ENCODE results near the gene CELSR1.
A peak's percentile ranks its signal among the peaks of the same experiment; 100 is the strongest.

The CELSR1 gene

DNA sequence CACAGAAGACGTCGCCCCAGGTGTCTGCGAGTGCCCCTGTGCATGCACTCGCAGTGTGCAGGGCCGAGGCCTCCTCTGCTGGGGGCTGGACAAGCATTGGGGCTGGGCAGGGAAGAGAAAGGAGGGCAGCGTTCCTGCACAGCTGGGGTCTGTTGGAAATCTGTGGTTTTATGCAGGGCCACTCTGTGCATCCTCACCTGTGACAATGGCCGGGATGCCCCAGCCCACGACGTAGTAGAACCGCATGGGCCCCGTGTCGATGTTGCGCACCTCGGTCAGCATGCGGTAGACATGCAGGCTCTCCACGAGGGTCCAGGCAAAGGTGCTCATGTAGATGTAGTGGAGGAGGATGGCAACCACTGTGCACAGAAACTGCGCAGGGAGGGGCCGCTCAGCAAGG is 164.7 kb downstream of the CELSR1 start:
- no peak for DNase-seq

DNA sequence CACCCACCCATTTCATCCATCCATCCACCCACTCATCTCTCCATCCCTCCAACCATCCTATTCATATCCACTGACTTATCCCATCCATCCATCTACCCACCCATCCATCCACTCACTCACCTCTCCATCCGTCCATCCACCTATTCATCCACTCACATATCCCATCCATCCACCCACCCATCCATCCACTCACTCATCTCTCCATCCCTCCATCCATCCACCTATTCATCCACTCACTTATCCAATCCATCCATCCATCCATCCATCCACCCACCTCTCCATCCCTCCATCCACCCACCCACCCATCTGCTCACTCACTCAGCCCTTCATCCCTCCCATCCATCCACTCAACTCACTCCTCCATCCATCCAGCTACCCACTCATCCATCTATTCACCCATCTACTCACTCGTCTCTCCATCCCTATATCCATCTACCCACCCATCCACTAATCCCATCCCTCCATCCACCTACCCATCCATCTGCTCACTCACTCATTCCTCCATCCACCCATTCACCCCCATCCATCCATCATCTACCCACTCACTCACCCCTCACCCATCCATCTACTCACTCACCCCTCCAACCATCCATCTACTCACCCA is 165.7 kb downstream of the CELSR1 start:
- DNase-seq = no peak

DNA sequence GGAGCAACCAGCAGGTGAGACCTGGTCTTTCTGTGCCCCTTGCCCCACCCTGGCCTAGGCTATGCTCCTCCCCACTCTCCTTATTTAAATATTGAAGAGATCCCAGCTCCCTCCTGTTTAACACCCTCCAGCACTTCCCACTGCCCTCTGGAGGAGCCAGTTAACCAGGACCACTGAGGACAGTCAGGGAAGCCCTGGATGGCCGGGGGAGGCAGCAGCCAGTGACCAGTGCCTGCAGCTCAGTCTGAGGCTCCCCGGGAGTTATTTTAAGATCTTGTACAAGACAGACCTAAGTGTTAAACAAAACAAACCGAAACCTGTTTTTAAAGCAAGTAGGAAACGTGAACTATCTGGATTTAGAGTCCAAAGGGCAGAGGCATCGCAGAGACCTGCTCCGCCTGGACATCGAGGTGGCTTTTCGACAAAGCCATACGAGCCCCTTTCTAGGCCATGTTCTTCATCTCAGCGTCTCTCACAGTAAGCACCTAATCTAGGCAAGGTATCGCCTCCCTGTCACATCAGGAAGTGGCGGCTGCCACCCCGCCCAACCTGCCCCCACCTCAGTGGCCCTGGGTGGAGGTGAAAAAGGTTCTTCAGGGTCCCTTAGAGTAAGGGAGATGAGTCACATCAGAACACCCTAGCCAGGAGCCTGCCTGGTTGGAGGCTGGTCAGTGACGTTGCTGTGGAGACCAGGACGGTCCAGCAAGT is 166.7 kb downstream of the CELSR1 start:
- DNase-seq = peak; percentile 51

DNA sequence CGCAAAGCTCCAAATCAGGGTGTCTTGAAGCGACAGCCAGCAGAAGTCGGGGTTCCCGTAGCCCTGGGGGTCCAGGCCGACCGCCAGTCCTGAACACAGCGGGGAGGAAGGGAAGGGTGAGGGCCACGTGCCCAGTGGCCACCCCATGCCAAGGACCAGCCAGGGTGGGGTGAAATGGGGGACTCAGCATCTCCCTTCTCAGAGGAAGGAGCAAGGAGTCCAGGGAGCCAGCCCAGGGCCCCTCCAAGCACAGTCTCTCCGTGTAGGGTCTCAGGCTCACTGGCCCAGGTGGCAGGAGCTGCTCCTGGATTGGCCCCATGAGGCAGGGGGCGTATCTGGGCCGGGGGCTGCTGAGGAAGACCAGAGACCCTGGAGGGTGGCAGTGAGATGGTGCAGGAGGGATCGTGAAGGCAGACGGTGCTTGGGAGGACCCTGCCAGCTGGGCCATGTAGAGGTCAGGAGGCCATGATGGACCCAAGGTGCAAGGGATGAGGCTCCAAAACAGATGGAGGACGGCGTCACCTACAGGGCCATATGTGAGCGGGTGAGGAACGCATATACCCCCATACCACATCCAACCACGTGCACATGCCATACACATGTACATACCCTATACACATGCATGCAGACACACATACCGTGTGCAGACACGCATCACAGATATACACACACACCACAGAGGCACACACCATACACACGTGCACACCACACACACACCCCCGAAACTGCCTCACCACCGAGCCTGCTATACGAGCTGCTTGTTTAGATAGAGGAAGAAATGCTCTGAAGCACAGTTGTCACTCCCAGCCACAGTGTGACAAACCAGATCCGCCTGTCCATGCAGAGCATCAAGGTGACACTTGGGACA is 167.5 kb downstream of the CELSR1 start:
- DNase-seq = no peak

DNA sequence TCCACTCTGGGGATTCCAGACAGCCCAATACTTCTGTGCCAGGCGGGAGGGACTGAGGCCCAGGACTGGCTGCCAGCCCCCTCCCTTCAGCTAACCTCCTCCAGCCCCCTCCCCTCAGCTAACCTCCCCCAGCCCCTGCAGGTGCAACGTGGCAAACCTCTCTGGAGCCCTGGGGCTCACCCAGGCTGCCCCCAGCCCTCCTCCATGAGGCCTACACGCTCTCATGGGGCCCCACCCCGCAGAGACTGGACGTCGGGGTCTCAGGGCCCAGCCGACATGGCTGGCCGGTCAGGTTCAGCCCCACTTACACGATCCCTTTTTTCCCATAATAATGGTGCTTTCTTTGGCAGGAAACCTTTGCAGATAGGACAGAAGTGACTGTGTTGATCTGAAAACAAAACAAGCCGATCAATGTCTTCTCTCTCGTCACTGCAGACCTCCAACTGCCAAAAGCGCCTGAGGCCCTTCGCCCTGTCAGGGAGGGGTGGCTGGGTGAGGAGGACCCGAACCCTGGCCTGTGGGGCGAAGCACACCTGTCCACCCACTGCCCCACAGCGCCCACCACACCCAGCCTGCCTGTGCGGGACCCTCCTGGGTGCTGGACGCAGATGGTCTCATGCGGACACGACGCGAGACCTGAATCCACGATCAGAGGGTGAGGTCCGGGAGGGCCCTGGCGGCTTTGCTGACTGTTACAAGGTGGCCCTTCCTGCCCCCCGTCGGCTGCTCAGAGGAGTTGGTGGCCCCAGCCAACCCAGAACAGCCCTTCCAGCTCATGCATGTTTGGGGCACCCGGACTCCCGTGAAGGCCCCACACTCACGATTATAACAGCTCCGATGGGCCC is 168.3 kb downstream of the CELSR1 start:
- no peak for DNase-seq

DNA sequence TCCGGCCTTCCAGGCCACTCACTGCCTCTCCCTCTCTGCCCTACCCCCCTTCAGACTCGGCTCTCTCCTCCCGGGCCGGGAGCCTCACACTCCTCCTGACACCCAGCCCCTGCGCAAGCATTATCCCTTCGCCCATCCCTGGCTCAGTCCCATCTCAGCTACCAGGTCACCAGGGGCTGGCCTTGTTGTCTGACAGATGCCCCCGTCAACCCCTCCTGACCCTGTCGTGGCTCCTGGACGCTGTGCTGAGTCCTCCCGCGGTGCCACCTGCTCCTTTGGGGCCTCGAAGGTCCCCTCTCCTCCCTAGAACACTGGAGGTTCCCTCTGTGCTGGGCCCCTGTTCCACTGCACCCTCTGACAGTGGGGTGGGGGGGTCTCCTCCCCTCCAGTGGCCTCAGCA is 169.0 kb downstream of the CELSR1 start:
- no peak for DNase-seq

DNA sequence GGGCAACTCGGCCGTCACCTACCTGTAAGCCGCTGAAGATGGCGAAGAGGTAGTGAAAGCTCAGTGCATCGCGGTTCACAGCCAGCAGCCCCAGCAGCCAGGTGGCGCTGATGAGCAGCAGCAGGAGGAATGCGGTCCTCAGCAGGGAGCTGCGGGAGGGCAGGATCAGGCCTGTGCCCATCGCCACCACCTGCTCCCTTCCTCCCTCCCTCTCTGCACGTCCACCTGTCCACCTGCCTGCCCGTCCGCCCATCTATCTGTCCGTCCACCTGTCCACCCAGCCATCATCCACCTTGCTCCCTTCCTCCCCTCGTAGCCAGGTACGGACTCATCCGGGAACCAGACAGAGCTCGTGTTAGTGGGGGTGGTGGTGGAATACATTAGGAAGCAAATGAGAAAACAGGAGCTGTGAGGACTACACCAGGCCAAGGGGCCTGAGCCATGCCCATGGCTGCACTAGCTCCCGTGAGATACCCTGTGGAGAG is 169.7 kb downstream of the CELSR1 start:
- peak; percentile 74 for DNase-seq

DNA sequence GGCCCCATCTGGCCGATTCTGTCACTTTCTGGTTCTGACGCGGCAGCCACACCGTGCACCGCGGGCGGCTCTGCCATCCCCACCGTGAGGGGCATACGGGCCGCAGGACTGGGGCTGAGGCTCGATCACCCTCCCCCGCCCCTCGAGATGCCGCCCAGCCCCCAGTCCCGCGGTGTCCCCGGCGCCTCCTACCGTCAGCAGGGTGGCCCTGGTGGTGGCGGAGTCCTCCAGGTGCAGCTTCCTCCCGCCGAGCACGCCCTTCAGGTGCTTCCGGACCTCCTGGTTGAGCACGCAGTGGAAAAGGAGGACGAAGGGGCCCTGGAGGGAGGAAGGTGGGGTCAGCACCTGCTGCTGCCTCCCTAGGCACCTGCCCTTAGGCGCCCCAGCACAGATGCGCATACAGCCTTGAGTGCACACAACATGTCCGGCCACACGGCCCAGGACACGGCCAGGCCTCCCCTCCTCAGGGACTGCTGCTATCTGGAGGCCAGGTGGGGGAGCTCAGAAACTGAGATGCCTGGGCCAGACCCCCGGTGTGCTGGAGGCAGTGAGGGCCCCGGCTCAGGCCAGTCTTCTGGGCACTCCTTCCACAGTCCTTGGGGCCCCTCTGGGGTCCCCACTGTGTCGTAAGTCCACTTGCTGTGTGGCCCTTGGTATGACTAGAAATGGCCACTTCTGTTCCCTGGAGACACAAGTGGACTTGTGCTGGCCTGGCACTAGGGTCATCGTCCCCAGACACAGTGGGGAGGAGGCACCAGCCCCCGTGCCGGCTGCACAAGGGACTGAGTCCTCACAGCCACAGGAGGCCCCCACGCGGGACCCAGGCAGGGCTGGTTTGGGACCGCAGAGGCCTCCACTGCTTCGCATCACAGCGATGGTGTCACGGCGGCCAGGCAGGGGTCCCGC is 170.4 kb downstream of the CELSR1 start:
- DNase-seq = peak; percentile 15

DNA sequence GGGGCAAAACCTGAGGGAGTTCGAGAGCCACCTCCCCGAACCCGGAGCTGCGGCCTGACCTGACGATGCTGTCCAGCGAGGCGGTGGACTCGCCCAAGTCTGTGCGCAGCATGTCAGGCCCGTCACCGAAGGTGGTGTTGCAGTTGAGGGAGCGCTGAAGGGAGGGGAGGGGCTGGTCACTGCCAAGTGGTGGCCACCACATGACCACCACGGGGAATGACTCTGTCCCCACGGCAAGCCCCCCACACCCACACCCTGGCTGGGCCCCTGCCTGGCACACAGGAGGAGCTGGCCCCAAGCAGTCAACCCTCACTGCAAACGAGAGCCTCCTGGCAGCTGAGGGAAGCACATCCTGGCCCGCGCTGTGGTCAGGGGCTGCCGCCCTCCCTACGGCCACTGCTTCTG is 171.1 kb downstream of the CELSR1 start:
- DNase-seq = no peak

DNA sequence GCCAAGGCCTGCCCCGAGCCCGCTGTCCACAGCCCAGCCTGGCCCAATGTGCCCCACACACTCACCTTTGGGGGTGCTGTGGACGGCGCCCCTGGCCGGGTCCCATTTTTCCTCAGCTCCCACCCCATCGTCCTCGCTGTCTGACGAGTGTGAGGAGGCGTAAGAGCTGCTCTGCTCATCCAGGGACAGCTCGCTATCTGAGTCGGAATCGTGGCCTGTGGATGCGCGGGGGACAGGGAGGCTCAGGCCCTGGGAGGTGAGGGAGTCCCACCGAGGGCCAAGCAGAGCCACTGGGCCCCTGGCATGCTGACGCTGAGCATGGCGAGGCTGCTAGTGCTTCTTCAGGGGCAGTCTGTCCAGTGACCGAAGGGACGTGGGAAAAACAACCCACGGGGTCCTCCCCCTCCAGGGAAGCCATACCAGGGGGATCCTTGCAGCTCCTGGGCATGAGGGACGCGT is 172.2 kb downstream of the CELSR1 start:
- no peak for DNase-seq

DNA sequence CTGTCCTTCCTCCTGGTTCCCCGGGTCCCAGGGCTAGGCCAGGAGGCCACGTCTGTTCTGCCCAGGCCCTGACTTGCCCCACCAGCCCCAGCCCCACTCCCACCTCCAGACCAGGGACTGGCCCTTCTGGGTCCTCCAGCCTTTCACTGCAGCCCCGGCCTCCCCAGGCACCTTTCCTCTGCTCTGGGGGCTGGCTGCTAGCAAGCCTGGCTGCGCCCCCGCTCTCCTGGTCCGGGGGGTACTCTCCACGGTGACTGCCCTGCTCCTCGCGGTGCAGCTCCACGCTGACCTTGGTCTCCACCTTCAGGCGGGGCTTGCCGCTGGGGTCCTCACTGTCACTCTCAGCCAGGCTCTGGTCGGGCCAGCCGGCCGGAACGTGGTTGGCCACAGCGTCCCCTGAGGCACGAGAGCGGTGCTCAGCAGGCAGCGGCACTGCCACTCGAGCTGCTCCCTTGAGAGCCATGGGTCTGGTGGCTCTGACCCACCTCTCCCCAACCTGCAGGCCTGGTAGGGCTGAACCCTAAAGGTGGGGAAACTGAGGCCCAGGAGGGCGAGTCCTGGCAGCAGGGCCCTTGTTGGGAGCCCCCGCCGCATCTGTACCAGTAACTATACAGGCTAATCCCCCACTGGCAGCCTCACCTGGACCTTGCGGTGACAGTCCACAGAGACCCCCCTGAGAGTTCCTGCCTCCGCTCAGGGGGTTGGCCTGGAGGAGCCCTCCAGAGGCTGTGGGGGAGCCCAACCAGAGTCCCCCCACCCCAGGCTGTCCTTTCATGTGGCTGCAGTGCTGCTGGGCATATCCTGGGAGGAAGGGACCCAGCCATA is 172.9 kb downstream of the CELSR1 start:
- no peak for DNase-seq

DNA sequence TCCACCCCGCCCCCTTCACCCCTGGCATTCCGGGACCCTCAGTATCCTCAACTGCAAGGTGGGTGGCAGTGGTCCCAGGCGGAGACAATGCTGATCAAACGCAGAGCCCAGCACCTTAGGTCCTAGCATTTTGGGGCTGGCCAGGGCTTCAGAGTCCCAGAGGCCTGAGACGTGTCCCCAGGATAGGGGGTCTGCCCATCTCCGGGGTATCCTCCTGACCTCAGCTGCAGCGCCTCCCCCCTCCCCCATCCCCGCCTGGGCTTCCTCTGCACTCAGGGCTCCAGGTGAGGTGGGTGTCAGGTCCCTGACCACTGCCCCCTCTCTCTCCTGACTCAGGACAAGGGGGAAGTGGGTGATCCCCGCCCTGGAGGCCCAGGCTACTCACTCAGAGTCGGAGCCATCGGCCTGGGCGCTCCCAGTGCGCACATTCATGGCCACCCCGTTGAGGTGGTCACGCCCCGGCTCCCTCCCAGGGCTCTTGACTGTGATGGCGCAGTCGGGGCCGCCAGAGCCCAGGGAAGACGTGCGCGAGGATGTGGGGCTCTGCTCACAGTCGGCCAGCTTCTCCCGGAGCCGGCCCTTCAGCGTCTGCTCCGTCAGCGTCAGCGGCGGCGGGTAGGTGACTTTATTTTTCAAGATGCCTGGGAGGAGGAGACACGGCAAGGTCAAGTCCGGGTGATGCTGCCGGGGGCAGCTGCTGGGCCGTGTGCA is 173.7 kb downstream of the CELSR1 start:
- no peak for DNase-seq

DNA sequence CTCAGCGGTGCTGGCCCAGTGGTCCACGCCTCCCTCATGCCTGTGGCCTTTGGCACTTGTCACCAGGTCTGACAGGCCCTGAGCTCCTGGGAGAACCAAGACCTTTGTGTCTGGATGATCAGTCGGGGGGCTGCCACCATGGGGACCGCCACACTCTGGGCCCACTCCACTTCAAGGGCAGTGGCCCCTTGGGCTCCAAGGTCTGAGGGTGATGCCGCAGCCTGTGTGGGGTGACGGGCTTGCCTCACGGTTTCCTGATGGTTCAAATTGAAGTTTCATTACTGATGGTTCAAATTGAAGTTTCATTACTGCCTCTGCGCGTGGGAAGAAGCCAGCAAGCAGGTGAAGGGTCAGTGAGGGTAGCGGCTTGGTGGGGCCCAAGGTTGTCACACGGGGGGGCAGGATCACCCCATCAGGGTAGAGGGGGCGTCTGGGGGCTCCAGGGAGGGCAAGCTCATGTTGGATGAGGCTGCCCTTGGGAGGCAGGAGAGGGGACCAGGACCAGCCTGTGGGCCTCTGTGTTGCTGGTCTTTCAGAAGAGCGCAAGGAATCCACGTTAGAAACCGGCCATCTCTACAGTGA is 174.4 kb downstream of the CELSR1 start:
- no peak for DNase-seq

DNA sequence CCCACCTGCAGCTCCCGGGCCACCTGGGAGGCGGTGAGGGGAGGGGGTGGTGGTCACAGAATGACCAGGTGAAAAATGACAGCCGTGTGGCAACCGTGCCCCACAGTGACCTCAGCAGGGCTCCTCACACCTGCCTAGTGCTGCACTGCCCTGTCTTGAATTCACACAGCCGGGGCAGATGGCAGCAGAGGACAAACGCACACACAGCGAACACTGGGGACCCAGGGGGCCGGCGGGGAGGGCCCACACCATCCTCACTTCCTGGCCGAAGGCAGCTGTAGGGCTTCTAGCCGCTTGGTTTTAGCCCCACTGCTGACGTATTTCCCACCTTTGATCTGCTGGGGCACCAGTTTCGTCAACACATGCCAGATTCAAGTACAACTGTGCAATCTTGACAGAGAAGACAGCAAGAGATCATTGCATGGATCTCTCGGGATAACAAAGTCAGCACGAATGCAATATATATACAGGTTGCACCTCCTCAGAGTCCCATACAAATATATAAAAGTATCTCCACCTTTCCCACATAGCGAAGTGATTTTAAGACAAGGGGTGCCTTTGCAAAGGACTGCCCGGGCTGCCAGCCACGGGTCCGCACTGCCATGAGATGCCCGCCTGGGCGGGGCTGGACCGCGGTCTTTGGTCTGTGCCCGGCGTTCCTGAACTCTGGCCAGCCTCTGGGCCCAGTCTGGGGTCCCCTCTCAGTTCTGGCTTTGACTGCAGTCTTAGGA is 175.1 kb downstream of the CELSR1 start:
- no peak for DNase-seq

DNA sequence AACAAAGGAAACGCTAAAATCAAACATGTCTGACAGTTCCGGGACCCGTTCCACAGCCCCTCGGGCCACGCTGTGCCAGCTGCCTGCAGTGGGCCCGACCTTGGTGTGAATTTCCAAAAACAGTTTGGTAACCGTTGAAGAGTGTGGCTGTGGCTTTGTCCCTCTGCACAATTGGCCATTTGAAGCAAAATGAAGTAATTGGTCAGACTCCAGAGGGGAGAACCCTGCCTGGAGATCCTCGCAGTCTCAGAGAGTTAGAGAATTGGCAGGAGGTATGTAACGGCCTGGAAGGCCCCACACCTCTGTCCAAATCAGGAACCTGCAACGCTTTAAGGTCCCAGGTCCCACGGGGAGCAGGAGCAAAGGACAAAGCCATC is 175.6 kb downstream of the CELSR1 start:
- DNase-seq = no peak

DNA sequence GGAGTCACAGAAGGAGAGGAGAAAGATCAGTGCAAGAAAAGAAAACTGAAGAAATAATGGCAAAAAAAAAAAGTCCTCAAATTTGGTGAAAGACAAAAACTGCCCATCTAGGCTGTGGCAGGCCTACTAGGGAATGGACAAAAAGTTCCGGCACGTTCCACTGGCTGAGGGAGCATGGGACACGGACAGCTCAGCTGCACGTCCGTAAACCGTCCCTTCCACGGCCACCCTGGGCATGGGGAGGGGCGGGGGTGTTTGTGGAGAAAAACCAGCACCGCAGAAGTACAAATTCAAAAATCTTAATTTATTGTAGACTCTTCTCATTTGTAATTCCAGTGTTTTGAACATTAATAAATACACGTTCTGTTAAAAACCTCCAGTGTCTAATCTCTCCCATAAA is 176.5 kb downstream of the CELSR1 start:
- no peak for DNase-seq

DNA sequence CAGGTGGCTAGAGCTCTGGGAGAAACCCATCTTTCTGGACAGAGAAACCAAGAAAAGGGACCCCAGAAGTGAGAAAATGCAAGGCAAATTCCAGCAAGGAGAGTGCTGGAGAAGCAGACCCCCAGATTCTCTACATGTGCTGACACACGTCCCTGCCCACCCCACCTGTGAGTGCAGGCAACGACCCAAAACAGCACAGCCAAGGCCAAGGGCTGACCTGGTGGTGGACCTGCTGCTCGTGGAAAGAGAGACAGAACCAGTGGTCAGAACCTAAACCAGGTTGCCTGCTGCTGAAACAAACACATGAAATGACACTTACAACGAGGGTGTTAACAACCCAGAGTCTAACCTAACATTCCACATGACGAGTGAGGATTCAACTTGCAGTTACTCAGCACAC is 177.3 kb downstream of the CELSR1 start:
- no peak for DNase-seq

DNA sequence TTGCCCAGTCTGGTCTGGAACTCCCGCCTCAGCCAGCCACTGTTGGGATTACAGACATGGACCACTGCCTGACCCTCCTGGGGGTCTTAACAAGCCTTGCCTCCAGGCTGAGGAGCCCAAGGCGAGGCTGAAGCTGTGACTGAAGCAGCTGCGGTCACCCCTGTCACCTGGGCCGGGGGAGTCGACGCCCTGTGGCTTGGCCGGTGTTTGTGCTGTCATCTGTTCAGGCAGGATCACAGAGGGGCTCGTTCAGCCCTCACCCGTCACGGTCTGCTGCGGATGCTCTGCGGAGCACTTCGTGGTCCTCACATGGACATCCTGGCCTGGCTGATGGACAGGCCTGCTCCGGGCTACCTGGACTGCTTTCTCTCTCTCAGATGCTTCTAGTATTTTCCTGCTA is 178.1 kb downstream of the CELSR1 start:
- no peak for DNase-seq

DNA sequence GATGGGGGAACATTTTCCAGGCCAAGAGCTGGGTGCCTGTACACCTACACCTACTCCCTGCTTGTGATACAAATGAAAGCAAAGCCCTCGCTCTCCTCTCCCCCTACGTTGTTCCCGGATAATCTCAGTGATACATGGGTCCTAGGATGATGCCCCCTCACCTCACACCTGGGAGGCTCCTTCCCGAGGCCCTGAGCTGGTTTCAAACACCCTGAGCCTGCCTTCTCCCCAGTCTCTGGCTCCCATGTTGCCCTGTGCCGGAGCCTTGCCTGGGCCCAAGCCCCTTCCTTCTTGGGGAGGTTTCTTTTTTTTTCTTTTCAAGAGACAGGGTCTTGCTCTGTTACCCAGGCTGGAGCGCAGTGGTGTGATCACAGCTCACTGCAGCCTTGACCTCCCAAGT is 178.7 kb downstream of the CELSR1 start:
- no peak for DNase-seq

All from CD4-positive, alpha-beta T cell treated with Interleukin-6 for 4 hours (primary cell).